T follicular helper cell (primary cell): Measurements from ENCODE around the gene POLR3H.

Source experiments
- DNase-seq: peaks from one replicate; pipeline ENCODE4 v3.0.0-alpha.2; 2020; ENCODE audit warnings: low read depth

Gene POLR3H

GRCh38 chr22:41537203-41537602 is 7.1 kb downstream of the POLR3H start:
- DNase-seq: no peak

- no peak for DNase-seq
Observed at GRCh38 chr22:41535244-41535643, 9.0 kb downstream of the POLR3H start.

GRCh38 chr22:41534219-41534618 is 10.1 kb downstream of the POLR3H start:
- DNase-seq: no peak

GRCh38 chr22:41532908-41533825 is 11.1 kb downstream of the POLR3H start:
- peak; percentile 48 for DNase-seq

GRCh38 chr22:41531715-41532477 is 12.4 kb downstream of the POLR3H start:
- DNase-seq: no peak

- no peak for DNase-seq
Observed at GRCh38 chr22:41530890-41531714, 13.2 kb downstream of the POLR3H start.

- no peak for DNase-seq
Observed at GRCh38 chr22:41528938-41529561, 15.2 kb downstream of the POLR3H start.

GRCh38 chr22:41528132-41528766 is 16.0 kb downstream of the POLR3H start:
- DNase-seq: no peak

GRCh38 chr22:41526830-41527799 is 17.2 kb downstream of the POLR3H start:
- peak; percentile 61 for DNase-seq

GRCh38 chr22:41526226-41526829 is 17.9 kb downstream of the POLR3H start:
- no peak for DNase-seq

- no peak for DNase-seq
Observed at GRCh38 chr22:41525450-41526225, 18.6 kb downstream of the POLR3H start.

GRCh38 chr22:41524809-41525449 is 19.3 kb downstream of the POLR3H start:
- DNase-seq: peak; percentile 59

- DNase-seq: no peak
Observed at GRCh38 chr22:41524251-41524661, 20.0 kb downstream of the POLR3H start.

GRCh38 chr22:41523464-41524221 is 20.6 kb downstream of the POLR3H start:
- no peak for DNase-seq

- no peak for DNase-seq
Observed at GRCh38 chr22:41522813-41523212, 21.5 kb downstream of the POLR3H start.

- no peak for DNase-seq
Observed at GRCh38 chr22:41521126-41521525, 23.1 kb downstream of the POLR3H start.

GRCh38 chr22:41518048-41518347 is 26.3 kb downstream of the POLR3H start:
- no peak for DNase-seq
